ENCODE data around the gene SLMAP. TPM values are rescaled to one million over a fixed set of nuclear protein-coding genes. Genes with fewer than 3 reads are reported as not detected.
A peak's percentile ranks its signal among the peaks of the same experiment; 100 is the strongest.

Gene SLMAP
- total RNA-seq, 4 donors from 2014 or later = 49.4 to 89.1 (median 61.3) TPM

DNA sequence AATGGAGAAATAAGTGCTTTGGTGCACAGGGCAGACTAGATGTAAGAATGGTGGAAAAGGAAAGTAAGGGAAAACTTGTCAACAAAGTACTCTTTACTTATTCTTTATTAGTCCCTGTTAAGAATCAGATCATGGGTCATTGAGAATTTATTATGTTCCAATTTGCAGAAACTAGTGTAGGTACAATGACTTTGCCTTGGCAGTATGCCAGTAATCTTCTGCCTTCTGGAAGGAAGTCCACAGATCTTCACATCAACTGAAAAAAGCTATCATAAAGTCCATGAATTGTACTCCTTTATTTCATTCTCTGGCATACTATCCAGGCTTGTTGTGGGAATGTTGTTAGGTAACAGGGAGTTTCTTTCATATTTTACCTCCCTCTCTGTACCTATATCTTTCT lies 163.9 kb downstream of the SLMAP start:
- H3K27ac ChIP-seq = no peak overlapping the region
- H3K4me3 ChIP-seq = no peak overlapping the region
- H3K36me3 ChIP-seq = peaks cover 34% of the 10 kb centered on the region
- no peak for TF ChIP-seq EP300 (IDR thresholded peaks at IDR 0.05)
- TF ChIP-seq, protein P1, sequence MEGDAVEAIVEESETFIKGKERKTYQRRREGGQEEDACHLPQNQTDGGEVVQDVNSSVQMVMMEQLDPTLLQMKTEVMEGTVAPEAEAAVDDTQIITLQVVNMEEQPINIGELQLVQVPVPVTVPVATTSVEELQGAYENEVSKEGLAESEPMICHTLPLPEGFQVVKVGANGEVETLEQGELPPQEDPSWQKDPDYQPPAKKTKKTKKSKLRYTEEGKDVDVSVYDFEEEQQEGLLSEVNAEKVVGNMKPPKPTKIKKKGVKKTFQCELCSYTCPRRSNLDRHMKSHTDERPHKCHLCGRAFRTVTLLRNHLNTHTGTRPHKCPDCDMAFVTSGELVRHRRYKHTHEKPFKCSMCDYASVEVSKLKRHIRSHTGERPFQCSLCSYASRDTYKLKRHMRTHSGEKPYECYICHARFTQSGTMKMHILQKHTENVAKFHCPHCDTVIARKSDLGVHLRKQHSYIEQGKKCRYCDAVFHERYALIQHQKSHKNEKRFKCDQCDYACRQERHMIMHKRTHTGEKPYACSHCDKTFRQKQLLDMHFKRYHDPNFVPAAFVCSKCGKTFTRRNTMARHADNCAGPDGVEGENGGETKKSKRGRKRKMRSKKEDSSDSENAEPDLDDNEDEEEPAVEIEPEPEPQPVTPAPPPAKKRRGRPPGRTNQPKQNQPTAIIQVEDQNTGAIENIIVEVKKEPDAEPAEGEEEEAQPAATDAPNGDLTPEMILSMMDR (IDR thresholded peaks at IDR 0.05) = no peak
- TF ChIP-seq POLR2A (IDR thresholded peaks at IDR 0.05) = no peak
- no peak for TF ChIP-seq POLR2AphosphoS5 (IDR thresholded peaks at IDR 0.05)
- H3K27me3 ChIP-seq = no peaks in the 10 kb centered on the region
- DNase-seq (ENCODE audit: low spot score in 2 of 2) = no peak
- peaks cover 6% of the 10 kb centered on the region for H3K4me1 ChIP-seq
- H3K9me3 ChIP-seq = no peaks in the 10 kb centered on the region

DNA sequence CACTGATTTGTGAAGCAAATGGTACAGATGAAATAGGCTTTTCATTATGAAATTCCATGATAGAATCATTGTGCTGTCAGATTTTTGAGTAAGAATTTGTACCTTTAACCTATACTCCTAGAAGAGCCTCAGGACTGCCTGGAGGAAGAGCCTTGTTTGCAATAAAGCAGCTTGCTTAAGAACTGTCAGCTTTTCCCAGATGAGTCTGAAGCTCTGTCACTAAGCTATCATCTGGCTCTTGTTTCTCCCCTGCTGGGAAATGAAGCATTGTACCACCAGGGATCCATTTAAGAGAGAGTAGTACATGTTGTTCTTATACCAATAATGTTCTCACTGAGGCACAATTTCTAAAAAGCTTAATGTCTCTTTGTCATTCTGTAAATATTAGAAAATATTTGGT lies 167.0 kb downstream of the SLMAP start:
- H3K4me3 ChIP-seq = no peak overlapping the region
- no peak for DNase-seq (ENCODE audit: low spot score in 2 of 2)
- peaks cover 29% of the 10 kb centered on the region for H3K36me3 ChIP-seq
- H3K27ac ChIP-seq = peak overlapping the region; percentile 70
- peaks cover 6% of the 10 kb centered on the region for H3K4me1 ChIP-seq
- no peaks in the 10 kb centered on the region for H3K27me3 ChIP-seq
- TF ChIP-seq POLR2AphosphoS5 (IDR thresholded peaks at IDR 0.05) (no peak), POLR2A (IDR thresholded peaks at IDR 0.05) (no peak), EP300 (IDR thresholded peaks at IDR 0.05) (no peak)
- TF ChIP-seq, protein P1 (IDR thresholded peaks at IDR 0.05) = no peak
- no peaks in the 10 kb centered on the region for H3K9me3 ChIP-seq

DNA sequence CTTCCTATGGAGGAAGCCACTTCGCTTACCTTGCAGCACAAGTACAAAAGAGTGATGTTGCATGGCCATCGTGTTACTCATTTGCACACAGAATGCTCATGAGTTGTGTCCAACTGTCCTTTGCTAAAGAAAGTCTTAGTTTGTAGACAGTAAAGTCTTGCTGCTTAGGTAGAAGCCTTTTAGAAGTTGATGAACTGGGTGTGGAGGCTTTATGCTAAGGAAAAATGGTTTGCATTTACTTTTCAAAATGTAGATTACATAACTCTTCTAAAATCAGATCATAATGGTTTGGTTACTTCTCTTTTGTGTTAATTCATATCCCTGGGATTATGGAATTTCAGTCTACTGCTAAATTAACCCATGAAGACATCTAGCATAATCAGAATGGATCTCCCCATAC lies 167.6 kb downstream of the SLMAP start:
- Histone ChIP-seq H3K27me3 (no peaks in the 10 kb centered on the region), H3K4me1 (peaks cover 5% of the 10 kb centered on the region), H3K36me3 (peaks cover 28% of the 10 kb centered on the region), H3K4me3 (no peak overlapping the region), H3K27ac (peak overlapping the region; percentile 52), H3K9me3 (no peaks in the 10 kb centered on the region)
- WGBS = 95% methylated on average over 2 of the region's 2 CpGs
- TF ChIP-seq POLR2A (IDR thresholded peaks at IDR 0.05) = no peak
- TF ChIP-seq EP300 (IDR thresholded peaks at IDR 0.05) = no peak
- no peak for TF ChIP-seq POLR2AphosphoS5 (IDR thresholded peaks at IDR 0.05)
- TF ChIP-seq, protein P1 (IDR thresholded peaks at IDR 0.05) = no peak
- no peak for DNase-seq (ENCODE audit: low spot score in 2 of 2)

GRCh38 chr3:57927166-57927565 lies 171.1 kb downstream of the SLMAP start:
- whole genome bisulfite sequencing = 84% methylated on average over 5 of the region's 5 CpGs
- TF ChIP-seq EP300 (IDR thresholded peaks at IDR 0.05) = no peak
- no peak for TF ChIP-seq POLR2AphosphoS5 (IDR thresholded peaks at IDR 0.05)
- TF ChIP-seq, protein P1 (IDR thresholded peaks at IDR 0.05) = no peak
- TF ChIP-seq POLR2A (IDR thresholded peaks at IDR 0.05) = no peak
- peaks cover 23% of the 10 kb centered on the region for H3K36me3 ChIP-seq
- H3K9me3 ChIP-seq = no peaks in the 10 kb centered on the region
- H3K27me3 ChIP-seq = no peaks in the 10 kb centered on the region
- H3K27ac ChIP-seq = no peak overlapping the region
- no peak overlapping the region for H3K4me3 ChIP-seq
- no peaks in the 10 kb centered on the region for H3K4me1 ChIP-seq
- no peak for DNase-seq (ENCODE audit: low spot score in 2 of 2)

DNA sequence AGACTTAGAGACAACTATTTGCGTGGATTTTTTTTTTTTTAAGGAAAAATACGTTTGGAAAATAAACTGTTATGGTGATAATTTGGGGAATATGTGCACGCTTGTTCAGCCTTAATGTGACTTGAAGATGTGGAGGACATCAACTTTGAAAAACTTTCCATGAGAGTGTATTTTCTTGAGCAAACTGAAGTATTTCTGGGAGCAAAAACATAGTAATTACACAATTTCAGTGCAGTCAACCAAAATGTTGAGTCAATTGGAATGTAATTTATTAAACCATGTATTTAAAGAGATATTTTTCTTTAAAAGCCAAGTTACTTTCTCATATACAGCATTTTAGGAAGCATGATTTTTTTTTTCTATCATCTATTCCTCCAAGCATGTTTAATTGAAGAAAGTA lies 171.8 kb downstream of the SLMAP start:
- 81% methylated on average over 3 of the region's 3 CpGs for WGBS
- no peaks in the 10 kb centered on the region for H3K9me3 ChIP-seq
- no peaks in the 10 kb centered on the region for H3K4me1 ChIP-seq
- no peak for DNase-seq (ENCODE audit: low spot score in 2 of 2)
- no peak overlapping the region for H3K4me3 ChIP-seq
- peaks cover 23% of the 10 kb centered on the region for H3K36me3 ChIP-seq
- no peaks in the 10 kb centered on the region for H3K27me3 ChIP-seq
- H3K27ac ChIP-seq = no peak overlapping the region
- no peak for TF ChIP-seq POLR2A (IDR thresholded peaks at IDR 0.05)
- TF ChIP-seq POLR2AphosphoS5 (IDR thresholded peaks at IDR 0.05) = no peak
- TF ChIP-seq EP300 (IDR thresholded peaks at IDR 0.05) = no peak

GRCh38 chr3:57928511-57928910 lies 172.4 kb downstream of the SLMAP start:
- no peaks in the 10 kb centered on the region for H3K27me3 ChIP-seq
- TF ChIP-seq POLR2AphosphoS5 (IDR thresholded peaks at IDR 0.05) = no peak
- TF ChIP-seq EP300 (IDR thresholded peaks at IDR 0.05) = no peak
- TF ChIP-seq, protein P1 (IDR thresholded peaks at IDR 0.05) = no peak
- TF ChIP-seq POLR2A (IDR thresholded peaks at IDR 0.05) = no peak
- H3K9me3 ChIP-seq = no peaks in the 10 kb centered on the region
- no peaks in the 10 kb centered on the region for H3K4me1 ChIP-seq
- no peak overlapping the region for H3K27ac ChIP-seq
- no peak for DNase-seq (ENCODE audit: low spot score in 2 of 2)
- 76% methylated on average over 2 of the region's 2 CpGs for WGBS
- no peak overlapping the region for H3K4me3 ChIP-seq
- peaks cover 23% of the 10 kb centered on the region for H3K36me3 ChIP-seq

Data from suprapubic skin (tissue), 4 donors.